HG02943 (cell line): Measurements from ENCODE around the gene PRR36.

Source experiments
- ATAC-seq: cut with Tn5 transposase; IDR thresholded peaks from one replicate; pipeline ENCODE4 v1.9.1; 2021; ENCODE audit warnings: mild to moderate bottlenecking, low read depth, moderate library complexity; ENCODE audit not compliant: unreplicated experiment

PRR36 gene

DNA sequence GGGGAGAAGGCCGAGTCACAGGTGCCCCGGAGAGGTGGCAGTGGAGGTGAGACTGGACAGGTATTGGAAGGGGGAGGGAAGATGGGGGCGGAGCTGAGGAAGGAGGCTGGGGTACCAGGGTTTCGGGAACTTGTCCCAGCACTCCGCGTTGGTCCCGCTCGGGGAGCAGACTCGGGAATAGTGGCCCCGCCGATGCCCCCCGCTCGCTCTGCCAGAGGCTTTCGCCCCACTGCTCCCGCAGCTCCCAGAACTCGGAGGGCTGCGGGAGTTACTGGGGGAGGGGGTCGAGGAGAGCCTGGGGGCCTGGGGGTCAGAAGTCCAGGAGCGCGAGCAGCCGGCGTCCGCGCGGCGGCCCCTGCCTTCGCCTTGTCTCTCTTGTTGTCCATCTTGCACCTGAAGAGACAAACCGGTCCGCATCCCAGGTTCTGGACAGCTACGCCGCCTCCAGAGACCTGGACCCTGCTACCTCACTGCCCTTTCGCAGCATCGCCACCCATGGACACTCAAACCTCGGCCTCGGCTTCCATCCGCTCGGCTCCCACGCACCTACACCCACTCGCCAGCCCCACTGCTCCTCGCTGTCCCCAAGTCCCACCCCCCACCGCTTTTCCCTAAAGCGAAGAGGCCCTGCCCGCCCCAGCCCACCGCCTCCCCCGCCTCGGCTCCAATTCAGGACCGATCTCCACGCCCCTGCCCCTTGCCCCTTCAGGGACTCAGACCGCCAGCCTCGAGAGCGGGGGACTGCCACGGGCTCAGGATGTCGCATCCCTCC is 700 bp downstream of the PRR36 start:
- no peak for ATAC-seq

DNA sequence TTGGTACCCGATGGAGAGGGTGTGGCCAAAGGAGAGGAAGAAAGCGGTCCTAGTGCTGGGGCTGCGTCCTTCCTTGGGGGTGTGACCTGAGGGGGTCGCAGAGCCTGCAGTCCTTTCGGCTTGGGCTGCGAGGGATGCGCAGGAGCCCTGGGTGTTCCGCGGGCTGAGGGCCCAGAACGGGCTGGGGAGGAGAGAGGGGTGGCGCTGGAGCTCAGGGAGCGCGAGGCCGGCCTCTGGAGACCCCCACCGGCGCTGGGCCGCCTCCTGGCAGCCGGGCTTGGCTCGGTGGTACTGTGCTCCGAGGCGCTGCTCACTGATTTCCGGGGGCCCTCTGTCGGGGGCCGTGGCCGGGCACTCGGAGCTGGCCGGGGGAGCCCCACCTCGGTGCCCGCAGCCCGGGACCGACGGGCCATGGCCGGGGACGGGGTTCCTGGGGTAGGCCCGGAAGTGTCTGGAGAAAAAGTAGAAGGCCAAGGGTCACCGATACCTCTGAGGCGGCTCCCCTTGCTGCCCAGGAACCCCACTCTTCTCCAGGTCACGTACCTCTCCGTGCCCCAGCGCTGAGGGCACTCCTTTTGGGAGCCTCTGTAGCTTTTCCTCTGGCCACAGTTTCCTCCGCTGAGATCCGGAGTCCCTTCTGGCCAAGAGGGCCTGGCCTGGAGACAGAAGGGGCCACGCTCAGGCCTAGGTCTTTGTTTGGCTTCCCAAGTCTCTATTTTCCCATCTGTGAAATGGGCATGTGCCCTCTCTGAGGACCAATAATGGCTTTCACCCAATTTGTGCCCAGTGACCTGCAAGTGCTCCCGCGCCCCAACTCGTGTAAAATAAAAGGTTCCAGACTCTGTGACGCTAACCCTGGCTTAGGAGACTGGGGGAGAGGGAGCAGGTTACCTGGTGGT is 1.6 kb downstream of the PRR36 start:
- no peak for ATAC-seq

DNA sequence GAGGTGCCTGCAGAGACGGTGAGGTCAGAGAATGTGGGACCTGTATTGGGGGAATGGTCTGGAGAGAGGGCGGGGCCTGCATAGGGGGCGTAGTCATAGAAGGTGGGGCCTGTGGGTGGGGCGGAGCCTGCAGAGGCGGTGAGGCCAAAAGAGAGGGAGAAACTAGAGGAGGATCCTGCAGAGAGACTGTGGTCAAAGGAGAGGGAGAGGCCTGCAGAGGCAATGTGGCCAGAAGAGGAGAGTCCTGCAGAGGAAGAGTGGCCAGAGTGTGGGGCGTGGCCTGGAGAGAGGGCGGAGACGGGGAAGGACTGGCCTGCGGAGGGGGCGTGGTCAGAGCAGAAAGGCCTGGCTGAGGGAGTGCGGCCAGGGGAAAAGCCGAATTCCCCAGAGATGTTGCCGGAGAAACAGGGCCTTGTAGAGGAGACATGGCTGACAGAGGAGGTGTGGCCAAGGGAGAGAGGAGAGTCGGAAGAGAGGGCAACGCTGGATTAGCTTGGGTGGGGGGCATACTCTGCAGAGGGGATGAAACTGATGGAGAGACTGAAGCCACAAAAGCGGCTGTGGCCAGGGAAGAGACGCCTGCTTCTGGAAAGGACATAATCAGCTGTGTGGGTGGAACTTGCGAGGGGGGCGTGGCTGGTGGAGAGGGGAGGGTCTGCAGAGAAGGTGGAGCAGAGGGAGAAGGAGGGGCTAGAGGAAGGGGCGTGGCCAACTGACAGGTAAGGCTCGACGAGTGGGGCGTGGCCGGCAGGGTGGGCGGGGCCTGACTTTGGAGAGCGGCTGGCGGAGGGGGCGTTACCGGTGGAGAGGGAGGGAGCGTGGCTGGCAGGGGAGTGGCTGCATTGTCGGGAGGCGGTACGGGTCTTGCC is 2.5 kb downstream of the PRR36 start:
- ATAC-seq: no peak

DNA sequence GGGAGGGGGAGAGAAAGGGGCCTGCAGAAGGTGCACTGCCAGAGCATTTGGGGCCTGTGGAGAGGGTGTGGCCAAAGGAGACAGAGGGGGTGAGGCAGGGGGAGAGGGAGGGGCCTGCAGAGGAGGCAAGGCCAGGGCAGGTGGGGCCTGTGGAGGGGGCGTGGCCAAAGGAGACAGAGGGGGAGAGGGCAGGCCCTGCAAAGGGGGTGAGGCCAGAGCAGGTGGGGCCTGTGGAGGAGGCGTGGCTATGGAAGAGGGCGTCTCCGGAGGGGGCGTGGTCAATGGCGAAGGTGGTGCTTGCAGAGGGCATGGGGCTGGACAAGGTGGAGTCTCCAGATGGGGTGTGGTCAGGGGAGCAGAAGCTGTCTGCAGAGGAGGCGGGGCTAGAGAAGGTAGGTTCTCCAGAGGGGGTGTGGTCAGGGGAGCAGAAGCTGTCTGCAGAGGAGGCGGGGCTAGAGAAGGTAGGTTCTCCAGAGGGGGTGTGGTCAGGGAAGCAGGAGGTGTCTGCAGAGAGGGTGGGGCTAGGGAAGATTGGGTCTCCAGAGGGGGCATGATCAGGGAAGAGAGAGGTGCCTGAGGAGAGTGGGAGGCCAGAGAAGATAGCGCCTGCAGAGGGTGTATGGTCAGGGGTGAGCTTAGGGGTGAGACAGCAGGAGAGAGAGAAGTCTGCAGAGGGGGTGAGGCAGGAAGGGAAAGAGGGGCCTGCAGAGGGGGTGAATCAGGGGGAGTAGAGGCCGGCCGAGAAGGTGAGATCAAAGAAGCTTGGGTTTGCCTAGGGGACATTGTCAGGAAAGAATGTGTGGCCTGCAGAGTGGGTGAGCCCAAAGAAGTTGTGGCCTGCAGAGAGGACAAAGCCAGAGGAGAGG is 3.4 kb downstream of the PRR36 start:
- no peak for ATAC-seq

DNA sequence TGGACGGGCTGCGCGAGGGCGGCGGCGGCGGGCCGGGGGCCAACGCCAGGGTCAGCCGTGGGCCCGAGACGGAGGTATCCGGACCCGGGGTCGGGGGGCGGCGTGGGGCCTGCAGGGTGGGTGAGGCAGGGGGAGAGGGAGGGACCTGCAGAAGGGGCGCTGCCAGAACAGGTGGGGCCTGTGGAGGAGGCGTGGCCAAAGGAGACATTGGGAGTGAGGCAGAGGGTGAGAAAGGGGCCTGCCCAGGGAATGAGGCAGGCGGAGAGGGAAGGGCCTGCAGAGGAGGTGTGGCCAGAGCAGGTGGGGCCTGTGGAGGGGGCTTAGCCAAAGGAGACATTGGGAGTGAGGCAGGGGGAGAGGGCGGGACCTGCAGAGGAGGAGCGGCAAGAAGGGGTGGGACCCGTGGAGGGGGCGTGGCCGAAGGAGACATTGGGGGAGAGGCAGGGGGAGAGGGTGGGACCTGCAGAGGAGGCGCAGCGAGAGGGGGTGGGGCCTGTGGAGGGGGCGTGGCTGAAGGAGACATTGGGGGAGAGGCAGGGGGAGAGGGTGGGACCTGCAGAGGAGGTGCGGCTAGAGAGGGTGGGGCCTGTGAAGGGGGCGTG is 4.2 kb downstream of the PRR36 start:
- no peak for ATAC-seq

DNA sequence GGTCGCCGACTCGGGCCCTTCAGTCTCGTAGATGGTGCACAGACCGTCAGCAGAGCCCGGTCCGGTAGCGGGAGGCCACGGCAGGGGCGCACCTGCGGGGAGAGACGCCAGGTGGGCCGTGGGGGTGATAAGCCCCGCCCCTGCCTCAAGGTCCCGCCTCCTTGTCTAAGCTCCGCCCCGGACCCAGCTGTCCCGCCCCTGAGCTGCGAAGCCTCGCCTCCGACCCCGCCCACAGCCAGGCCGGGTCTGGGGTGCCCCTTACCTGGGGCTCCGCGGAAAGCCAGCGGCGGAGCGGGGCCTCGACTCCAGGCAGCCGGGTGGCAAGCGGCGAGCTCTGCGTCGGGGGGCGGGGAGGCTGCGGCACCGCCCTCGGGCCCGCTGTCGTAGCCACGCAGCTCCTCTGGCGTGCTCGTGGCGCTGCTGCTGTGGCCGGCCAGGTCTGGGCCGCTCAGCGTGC is 4.7 kb downstream of the PRR36 start:
- ATAC-seq: peak; percentile 48

DNA sequence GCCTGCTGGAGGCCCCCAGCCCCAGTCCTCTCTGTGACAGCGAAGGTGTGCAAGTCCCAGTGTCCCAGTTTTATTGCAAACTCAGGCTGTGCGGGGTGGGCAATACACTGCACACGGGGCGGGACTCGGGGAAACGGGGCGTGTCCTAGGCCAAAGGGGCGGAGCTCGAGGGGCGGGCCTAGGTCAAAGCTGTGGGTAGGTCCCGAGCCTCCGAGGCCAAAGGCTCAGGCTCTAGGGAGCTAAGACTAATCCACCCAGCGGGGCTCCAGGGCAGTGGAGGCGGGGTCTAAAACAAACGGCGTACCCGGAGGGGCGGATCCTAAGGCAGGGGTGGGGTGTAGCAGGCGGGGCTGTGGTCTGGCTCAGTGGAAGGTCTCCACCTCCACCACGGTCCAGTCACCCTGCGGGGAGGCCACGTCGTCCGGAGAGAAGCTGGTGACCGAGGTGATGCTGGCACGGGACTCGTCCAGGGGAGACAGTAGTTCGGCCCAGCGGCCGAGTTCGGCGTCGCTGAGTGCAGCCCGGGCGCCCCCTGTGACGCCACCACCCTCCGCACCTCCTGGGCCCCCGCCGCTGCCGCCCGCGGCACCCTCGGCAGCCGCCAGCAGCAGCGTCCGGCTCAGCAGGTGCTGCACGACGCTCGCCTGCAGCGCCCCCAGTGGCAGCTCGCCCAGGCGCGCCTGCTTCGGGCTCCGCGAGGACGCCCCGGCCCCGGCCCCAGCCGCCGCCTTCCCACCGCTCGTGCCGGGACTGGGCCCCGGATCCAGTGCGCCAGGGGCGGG is 5.3 kb downstream of the PRR36 start:
- ATAC-seq: peak; percentile 55

DNA sequence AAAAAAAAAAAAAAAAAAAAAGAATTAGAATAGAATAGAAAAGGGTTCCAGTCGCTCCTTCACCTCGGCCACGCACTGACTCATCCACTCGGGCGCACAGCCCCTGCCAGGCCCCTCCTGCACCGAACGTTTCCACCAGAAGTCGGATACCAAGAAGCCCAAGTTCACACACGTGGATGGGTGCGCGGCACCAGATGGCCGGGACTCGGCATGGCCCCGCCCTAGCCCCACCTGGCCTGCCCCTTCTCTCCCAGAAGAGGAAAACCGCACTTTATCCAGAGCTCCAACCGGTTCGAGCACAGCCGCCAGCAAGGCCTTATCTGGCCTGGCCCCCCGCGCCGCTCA is 5.9 kb downstream of the PRR36 start:
- ATAC-seq: no peak

DNA sequence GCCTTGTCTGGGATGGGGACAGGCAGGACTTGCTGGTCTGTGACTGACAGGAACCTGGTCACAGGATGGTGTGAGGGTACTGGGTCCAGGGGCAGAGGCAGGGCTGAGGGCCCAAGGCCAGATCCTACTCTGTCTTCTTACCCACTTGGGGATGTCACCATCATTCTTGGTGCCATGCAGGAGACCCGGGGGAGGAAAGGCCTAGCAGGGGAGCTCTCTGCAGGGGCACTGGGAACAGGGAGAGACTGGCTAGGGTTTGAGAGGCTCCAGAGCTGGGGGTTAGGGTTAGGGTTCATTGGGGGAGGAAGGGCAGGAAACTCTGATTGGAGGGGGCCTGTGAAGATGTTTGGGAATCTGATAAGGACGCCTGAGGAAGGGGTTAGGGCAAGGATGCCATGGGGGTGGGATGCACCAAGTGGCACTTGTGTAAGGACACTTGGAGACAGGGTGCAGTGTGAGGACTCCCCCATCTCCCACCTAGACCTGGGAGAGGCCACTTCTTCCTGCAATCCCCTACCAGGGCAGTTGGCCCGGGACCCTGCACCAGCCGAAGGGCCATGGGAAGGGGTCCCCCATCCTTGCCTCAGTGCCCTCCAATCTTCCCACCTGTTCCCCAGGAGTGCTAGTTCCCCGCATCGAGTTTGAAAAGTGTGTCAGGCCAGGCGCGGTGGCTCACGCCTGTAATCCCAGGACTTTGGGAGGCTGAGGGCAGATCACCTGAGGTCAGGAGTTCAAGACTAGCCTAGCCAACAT is 6.9 kb downstream of the PRR36 start:
- ATAC-seq: no peak

DNA sequence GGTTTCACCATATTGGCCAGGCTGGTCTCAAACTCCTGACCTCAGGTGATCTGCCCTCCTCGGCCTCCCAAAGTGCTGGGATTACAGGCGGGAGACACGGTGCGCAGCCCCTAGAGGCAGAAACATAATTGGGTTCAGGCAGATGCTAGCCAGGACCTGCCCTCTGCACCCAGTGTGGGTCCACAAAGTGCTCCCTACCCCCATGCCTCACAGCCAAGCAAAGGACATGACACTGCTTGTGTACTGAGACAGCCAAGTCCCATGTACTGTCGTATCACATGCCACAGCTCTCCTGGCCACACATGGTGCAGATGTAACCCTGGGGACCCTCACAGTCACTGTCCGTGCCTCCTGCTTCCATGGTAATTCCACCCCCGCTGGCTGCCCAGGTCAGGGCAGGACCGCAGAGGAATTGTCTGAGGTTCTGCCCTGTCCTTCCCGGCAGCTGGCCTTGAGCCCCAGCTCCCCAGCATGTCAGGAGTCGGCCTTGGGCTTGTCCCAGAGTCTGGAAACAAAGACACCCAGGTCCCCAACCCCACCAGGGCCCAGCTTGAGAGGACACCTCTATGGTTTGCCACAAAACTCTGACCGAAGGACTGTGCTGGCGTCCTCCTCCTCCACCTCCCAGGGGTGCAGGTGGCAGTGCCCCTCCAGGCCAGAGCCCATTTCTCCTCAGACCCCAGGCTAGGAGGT is 7.6 kb downstream of the PRR36 start:
- ATAC-seq: no peak

DNA sequence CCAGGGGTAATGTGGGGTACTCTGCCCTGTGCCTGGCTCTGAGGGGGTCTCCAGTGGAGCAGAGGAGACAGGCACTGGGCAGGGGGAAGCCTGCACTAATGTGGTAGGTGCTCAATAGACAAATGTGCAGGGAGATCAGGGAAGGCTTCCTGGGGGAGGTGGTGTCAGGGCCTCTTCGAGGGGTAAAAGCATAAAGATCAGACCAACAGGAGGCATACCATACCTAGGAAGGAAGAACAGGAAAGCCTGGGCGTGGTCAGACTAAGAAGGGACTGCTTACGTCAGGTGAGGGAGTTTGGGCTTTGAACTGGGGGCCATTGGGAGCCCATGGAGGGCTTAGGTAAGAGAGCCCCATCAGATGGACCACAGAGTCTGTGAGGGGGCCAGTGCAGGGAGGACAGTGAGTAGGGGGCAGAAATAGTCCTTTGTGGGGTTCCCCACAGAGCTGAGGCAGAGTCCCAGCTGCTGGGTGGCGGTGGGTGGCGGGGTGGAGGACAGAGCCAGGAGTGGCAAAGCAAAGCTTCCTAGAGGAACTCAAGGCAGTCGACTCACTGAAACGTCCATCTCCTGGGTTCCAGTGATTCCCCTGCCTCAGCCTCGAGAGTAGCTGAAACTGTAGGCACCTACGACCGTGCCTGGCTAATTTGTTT is 8.8 kb downstream of the PRR36 start:
- ATAC-seq: no peak

DNA sequence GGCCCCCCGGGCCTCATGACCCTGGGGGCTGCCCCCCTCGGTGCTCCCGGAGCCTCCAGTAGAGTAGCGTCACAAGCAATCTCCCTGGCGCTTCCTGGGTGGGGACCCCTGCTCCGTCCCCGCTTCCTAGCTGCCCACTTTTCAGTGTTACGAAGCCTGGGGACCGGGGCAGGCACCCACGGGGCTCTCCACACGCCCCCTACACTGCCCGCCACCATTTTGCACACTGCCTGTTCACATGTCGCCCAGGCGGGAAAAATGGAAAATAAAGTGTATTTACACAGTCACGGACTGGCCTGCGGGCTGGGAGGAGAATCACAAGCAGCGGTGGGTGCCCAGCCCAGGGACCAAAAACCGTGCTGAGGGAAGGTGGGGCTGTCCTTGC is 9.5 kb downstream of the PRR36 start:
- ATAC-seq: no peak

DNA sequence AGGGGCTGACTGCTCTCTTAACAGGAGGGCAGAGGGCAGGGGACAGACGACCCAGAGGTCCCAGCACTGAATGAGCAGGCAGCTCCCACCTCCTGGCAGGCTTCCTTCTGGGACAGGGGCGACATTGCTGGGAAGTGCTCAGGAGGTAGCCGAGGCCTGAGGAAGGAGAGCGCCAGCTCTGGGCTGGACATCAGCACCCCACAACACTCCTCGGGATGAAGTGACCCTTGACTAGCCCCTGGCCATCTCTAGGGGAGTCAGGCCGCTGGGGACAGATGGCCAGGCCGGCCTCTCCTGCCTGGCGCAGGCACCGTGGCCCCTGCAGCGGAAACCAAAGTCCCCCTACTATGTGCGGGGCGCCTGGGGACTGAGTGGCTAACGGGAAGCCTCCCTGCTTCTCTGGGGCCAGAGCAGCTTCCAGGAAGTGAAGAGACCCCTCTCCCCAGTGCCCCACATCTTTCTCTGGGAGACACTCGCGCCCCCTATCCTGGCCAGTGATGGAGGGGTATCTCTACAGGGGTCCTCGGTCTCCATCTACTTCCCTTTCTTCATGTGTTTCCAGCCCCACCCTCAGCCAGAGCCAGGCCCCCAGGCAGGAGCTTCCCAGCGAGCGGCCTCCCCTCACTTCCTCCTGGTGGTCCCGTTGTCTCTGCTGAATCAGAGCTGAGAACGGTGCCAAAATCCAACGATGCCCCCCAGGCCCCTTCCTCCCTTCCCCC is 10.1 kb downstream of the PRR36 start:
- no peak for ATAC-seq

DNA sequence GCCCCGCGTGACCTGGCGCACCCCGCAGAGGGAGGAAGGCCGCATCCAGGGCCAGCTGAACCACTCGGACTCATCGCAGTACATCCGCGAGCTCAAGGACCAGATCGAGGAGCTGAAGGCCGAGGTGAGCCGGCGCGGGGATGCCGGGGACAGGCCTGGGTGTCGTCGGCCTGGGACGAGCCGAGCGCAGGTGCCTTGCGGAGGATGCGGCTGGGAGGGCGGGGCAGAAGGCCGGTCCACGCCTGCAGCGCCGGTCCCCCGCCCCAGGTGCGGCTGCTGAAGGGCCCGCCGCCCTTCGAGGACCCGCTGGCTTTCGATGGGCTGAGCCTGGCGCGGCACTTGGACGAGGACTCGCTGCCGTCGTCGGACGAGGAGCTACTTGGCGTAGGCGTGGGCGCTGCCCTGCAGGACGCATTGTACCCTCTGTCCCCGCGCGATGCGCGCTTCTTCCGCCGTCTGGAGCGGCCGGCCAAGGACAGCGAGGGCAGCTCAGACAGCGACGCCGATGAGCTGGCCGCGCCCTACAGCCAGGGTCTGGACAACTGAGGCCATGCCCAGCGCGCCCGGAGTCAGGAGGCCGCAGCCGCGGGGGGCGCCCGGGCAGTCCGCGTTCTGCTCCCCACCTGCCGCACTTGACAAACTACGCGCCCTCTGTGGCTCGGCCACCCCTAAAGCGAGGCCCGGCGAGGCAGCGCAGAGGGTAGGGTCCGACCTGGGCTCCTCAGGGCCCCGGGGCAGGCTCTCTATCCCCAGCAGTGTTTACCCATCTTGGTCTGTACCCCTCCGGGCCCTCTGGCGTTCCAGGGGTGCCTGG is 10.8 kb downstream of the PRR36 start:
- no peak for ATAC-seq

DNA sequence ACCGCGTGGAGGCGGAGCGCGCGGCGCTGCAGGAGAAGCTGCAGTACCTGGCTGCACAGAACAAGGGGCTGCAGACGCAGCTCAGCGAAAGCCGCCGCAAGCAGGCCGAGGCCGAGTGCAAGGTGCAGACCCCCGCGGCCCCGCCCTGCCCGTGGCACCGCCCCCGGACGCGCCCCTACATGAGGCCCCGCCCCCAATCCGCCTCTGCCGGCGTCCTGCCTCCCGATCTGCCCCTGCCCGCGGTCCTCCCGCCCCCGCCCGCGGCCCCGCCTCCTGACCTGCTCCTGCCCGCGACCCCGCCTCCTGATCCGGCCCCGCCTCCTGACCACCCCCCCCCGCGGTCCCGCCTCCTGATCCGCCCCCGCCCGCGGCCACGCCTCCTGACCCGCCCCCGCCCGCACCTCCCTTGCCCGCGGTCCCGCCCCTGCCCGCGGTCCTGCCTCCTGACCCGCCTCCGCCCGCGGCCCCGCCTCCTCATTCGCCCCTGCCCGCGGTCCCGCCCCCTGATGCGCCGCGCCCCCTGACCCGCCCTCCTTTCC is 11.7 kb downstream of the PRR36 start:
- no peak for ATAC-seq
